Measurements from ENCODE around the gene OPTN.

Gene OPTN

DNA sequence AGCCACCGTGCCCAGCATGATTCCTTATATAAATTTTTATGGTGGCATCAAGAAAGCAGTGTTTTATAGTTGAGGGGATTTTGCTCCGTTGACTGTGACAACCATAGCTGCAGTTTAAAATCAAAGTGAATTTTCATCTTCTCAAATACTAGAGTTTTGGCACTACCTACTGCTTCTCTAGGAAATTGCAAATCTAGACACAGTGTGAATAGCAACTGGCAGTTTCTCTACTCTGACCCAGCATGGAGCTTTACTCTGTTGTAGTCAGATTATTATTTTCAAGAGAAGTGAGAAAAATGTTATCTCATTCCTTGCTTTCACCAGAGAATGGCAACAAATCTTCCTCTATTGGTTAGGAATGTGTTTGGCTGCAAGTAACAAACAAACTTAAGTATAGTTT is 84.3 kb downstream of the OPTN start:
- DNase-seq (ENCODE audit: low spot score), result no peak

DNA sequence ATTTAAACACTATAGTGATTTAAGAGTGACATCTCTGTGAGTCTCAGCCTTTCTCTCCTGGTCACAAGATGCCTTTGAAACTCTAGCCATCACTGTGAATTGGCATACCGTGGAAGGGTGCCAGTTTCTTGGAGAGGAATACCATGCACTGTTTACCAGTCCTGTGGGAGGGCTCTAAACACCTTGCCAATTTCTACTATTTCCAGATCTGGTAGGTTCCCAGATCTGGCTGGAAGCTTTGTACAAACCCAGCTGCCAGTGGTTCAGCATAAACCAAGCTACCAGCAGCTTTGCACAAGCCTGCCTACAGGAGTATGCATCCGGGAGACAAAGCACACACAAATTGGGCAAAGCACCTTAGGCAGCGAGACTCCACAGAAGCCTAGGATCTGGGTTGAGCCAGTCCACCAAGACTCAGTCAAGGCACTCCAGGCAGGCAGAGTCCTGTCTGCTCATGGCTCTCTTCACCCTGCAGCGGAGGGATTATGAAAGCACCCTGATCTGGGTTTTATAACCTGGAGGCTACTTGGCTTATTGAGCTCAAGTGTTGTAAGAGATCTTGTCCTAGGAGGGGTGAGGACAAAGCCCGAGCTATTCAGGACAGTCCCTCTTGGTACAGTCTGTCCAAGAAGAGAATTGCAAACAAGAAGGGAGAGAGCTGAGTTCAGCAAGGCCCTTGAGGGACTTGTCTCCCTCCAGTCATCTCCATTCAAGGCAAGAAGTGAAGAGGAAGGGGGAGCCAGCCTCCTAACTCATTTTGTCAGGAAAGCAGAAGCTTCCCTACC is 85.0 kb downstream of the OPTN start:
- DNase-seq (ENCODE audit: low spot score), result no peak

DNA sequence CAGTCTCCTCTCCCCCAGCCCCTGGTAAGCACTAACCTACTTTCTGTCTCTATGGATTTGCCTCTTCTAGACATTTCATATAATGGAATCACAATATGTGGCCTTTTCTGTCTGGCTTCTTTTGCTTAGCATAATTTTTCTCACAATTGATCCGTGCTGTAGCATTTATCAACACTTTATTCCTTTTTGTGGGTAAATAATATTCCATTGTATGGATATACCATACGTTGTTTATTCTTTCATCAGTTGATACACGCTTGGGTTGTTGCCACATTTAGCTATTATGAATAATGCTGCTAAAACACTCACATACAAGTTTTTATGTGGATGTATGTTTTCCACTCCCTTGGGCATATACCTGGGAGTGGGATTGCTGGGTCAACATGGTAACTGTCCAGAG is 87.2 kb downstream of the OPTN start:
- DNase-seq (ENCODE audit: low spot score), result no peak
